NCI-H345 treated with DMSO at 0.1 percent for 48 hours (cell line): ENCODE data around the gene SLC66A2.
A peak's percentile ranks its signal among the peaks of the same experiment; 100 is the strongest.

Experiments used
- DNase-seq: peaks from one replicate; lab custom pipeline; 2025; ENCODE audit not compliant: unreplicated experiment; lab: John Stamatoyannopoulos, UW

The SLC66A2 gene

GRCh38 chr18:79971211-79971952 is 19.9 kb upstream of the SLC66A2 start:
- no peak for DNase-seq

GRCh38 chr18:79970419-79971133 is 19.1 kb upstream of the SLC66A2 start:
- no peak for DNase-seq

GRCh38 chr18:79965119-79965902 is 13.9 kb upstream of the SLC66A2 start:
- DNase-seq: no peak

- DNase-seq: peak; percentile 21
These were observed 13.1 kb upstream of the SLC66A2 start, which contains the start of gene HSBP1L1 for GRCh38 chr18:79964330-79965118. TSS of gene HSBP1L1 (plus strand) at chr18:79964643. CDS start at chr18:79964736, 93 bp downstream.

GRCh38 chr18:79963658-79964329 is 12.3 kb upstream of the SLC66A2 start:
- DNase-seq: no peak

GRCh38 chr18:79962835-79963657 is 11.6 kb upstream of the SLC66A2 start:
- no peak for DNase-seq

- DNase-seq: no peak
These were observed 10.9 kb upstream of the SLC66A2 start for GRCh38 chr18:79962311-79962710.

GRCh38 chr18:79961527-79962291 is 10.3 kb upstream of the SLC66A2 start:
- DNase-seq: no peak

GRCh38 chr18:79960921-79961526 is 9.6 kb upstream of the SLC66A2 start:
- DNase-seq: no peak

- DNase-seq: peak; percentile 35
These were observed 8.8 kb upstream of the SLC66A2 start for GRCh38 chr18:79960161-79960801.

GRCh38 chr18:79958981-79959380 is 7.5 kb upstream of the SLC66A2 start:
- no peak for DNase-seq

GRCh38 chr18:79956276-79956675 is 4.8 kb upstream of the SLC66A2 start:
- no peak for DNase-seq

GRCh38 chr18:79955302-79956075 is 4.0 kb upstream of the SLC66A2 start:
- no peak for DNase-seq

- no peak for DNase-seq
These were observed 3.3 kb upstream of the SLC66A2 start for GRCh38 chr18:79954791-79955190.

- no peak for DNase-seq
These were observed 2.7 kb upstream of the SLC66A2 start for GRCh38 chr18:79953971-79954651.

- DNase-seq: no peak
These were observed 1.6 kb upstream of the SLC66A2 start for GRCh38 chr18:79952996-79953559.
